Measurements from ENCODE around the gene ADNP. TPM values are rescaled to one million over a fixed set of nuclear protein-coding genes. Genes with fewer than 3 reads are reported as not detected.
"Not testable (repeated sequence)": the region's sequence is repeated elsewhere in the genome, so short reads cannot be mapped to it uniquely, and the experiment has no call there.

The ADNP gene
- polyA plus RNA-seq (ENCODE audit: insufficient read length in 3 of 3): 100 to 1,000 TPM; 114 to 155 (median 130) TPM
- long read RNA-seq, donor 1, full-length matches to known transcripts: 6 of 25 reads
- long read RNA-seq, donor 1, partial matches to known transcripts: 19 of 25 reads
- long read RNA-seq, donor 1, other reads (novel, unspliced or antisense): 0 of 25 reads
- long read RNA-seq, donor 2, full-length matches to known transcripts: 11 of 11 reads
- long read RNA-seq, donor 2, partial matches to known transcripts: 0 of 11 reads
- long read RNA-seq, donor 2, other reads (novel, unspliced or antisense): 0 of 11 reads
- long read RNA-seq, donor 3, full-length matches to known transcripts: 25 of 51 reads
- long read RNA-seq, donor 3, partial matches to known transcripts: 26 of 51 reads
- long read RNA-seq, donor 3, other reads (novel, unspliced or antisense): 0 of 51 reads
- long read RNA-seq, donor 4, full-length matches to known transcripts: 14 of 14 reads
- long read RNA-seq, donor 4, partial matches to known transcripts: 0 of 14 reads
- long read RNA-seq, donor 4, other reads (novel, unspliced or antisense): 0 of 14 reads
- long read RNA-seq, donor 5, full-length matches to known transcripts: 30 of 30 reads
- long read RNA-seq, donor 5, partial matches to known transcripts: 0 of 30 reads
- long read RNA-seq, donor 5, other reads (novel, unspliced or antisense): 0 of 30 reads
- long read RNA-seq, donor 6, full-length matches to known transcripts: 19 of 24 reads
- long read RNA-seq, donor 6, partial matches to known transcripts: 5 of 24 reads
- long read RNA-seq, donor 6, other reads (novel, unspliced or antisense): 0 of 24 reads
- long read RNA-seq, donor 7, full-length matches to known transcripts: 11 of 11 reads
- long read RNA-seq, donor 7, partial matches to known transcripts: 0 of 11 reads
- long read RNA-seq, donor 7, other reads (novel, unspliced or antisense): 0 of 11 reads
- long read RNA-seq, donor 8, full-length matches to known transcripts: 22 of 27 reads
- long read RNA-seq, donor 8, partial matches to known transcripts: 5 of 27 reads
- long read RNA-seq, donor 8, other reads (novel, unspliced or antisense): 0 of 27 reads
- long read RNA-seq, donor 9, full-length matches to known transcripts: 17 of 17 reads
- long read RNA-seq, donor 9, partial matches to known transcripts: 0 of 17 reads
- long read RNA-seq, donor 9, other reads (novel, unspliced or antisense): 0 of 17 reads
- long read RNA-seq, donor 10, full-length matches to known transcripts: 13 of 13 reads
- long read RNA-seq, donor 10, partial matches to known transcripts: 0 of 13 reads
- long read RNA-seq, donor 10, other reads (novel, unspliced or antisense): 0 of 13 reads
- long read RNA-seq, donor 11, full-length matches to known transcripts: 15 of 15 reads
- long read RNA-seq, donor 11, partial matches to known transcripts: 0 of 15 reads
- long read RNA-seq, donor 11, other reads (novel, unspliced or antisense): 0 of 15 reads
- long read RNA-seq, donor 12: 0 reads
- long read RNA-seq, donor 13, full-length matches to known transcripts: 26 of 26 reads
- long read RNA-seq, donor 13, partial matches to known transcripts: 0 of 26 reads
- long read RNA-seq, donor 13, other reads (novel, unspliced or antisense): 0 of 26 reads
- long read RNA-seq, donor 14, full-length matches to known transcripts: 5 of 5 reads
- long read RNA-seq, donor 14, partial matches to known transcripts: 0 of 5 reads
- long read RNA-seq, donor 14, other reads (novel, unspliced or antisense): 0 of 5 reads
- long read RNA-seq, donor 15, full-length matches to known transcripts: 6 of 6 reads
- long read RNA-seq, donor 15, partial matches to known transcripts: 0 of 6 reads
- long read RNA-seq, donor 15, other reads (novel, unspliced or antisense): 0 of 6 reads
- long read RNA-seq, donor 16, full-length matches to known transcripts: 25 of 167 reads
- long read RNA-seq, donor 16, partial matches to known transcripts: 142 of 167 reads
- long read RNA-seq, donor 16, other reads (novel, unspliced or antisense): 0 of 167 reads

GRCh38 chr20:50931306-50932015, at the start of gene ADNP:
ADNP (minus strand) TSS chr20:50931437; CDS start chr20:50903996, 27,441 bp downstream.
- peak; percentile 87 to 95 (median 92) for DNase-seq (ENCODE audit: extremely low read depth in 1 of 11, low read depth in 9 of 11, low spot score in 4 of 11)

DNA sequence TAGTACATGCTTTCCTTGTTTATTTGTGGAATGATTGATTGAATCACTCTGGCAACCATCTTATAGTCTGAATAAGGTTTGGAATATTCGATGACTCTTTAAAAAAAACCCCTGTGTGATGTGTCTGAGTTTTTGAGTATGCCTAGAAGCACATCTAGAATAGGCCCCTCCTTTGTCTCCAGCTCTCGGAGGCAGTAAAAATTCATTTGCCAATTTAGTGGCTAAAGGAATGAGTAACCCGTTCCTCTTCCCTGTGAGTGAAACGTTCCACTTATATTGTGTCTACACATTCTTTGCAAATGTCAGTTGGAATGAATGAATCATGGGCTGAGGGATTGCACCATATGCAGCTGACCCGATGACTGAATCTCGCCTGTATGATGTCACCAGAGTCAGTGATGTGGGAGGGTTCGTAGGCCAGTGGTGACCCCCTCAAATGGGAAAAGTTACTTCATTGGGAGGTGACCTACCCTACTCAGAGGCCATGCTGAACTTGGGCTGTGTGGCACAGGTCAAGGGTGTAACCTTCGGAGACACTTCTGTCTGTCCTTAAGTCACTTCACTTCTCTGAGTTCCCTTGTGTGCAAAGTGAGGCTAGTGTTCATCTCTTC, 48.9 kb upstream of the ADNP start:
- DNase-seq (ENCODE audit: extremely low read depth in 1 of 11, low read depth in 9 of 11, low spot score in 4 of 11): no peak

- not testable (repeated sequence) for DNase-seq (ENCODE audit: extremely low read depth in 1 of 11, low read depth in 9 of 11, low spot score in 4 of 11)
Observed at GRCh38 chr20:50978533-50978932, 47.3 kb upstream of the ADNP start.

DNA sequence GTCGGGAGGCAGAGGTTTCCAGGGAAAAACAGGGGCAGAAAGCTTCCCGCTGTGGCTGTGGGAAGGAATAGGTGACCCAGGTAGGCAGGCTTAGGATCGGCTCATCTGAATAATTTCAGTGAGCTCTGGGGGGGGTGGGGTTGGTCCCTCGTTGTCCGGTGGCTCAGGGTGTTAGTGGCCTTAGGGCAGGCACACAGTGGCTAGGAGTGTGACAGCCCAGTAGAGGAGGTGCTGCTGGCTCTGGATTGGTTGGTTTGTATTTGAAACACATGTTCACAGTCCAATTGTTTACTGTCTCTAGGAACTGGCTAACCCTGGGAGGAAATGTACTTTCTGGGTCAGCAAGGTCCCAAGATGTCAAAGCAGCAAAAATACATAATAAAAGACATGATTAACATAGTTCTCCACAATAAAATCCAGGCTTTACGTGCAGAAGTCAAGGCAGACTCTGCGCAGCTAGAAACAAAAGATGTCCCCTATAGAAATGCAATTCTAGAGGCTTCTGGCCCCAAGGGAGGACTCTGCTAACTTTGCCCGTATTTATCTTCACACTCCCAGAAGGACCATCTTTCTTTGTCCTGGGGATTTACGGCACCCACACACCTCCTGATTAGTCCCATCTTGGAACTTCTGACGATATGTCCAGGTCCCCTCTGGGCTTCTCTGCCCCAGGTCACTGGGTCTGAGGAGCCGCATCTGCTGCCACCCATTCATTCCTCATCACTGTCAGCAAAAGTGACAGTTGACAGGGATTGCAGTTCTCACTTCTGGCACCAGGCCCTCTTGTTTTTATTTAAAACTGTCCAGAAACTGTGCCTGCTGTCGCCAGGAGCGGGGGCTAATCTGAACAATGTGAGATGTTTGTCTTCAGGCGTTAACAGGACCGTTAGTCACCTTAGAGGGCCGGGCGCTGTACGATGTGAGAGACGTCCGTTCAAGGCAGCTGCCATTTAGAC, 46.1 kb upstream of the ADNP start:
- no peak for DNase-seq (ENCODE audit: extremely low read depth in 1 of 11, low read depth in 9 of 11, low spot score in 4 of 11)

- no peak for DNase-seq (ENCODE audit: extremely low read depth in 1 of 11, low read depth in 9 of 11, low spot score in 4 of 11)
Observed at GRCh38 chr20:50975701-50976330, 44.6 kb upstream of the ADNP start.

DNA sequence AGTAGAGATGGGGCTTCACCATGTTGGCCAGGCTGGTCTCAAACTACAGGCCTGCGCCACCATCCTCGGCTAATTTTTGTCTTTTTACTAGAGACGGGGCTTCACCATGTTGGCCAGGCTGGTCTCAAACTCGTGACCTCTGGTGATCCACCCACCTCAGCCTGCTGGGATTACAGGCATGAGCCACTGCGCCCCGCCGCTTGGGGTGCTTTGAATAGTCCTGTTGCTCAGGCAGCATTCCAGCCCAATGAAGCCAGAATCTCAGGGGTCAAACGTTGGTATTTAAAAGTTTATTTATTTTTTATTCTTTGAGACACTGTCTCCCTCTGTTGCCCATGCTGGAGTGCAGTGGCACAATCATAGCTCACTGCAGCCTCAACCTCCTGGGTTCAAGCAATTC, 38.7 kb upstream of the ADNP start:
- no peak for DNase-seq (ENCODE audit: extremely low read depth in 1 of 11, low read depth in 9 of 11, low spot score in 4 of 11)

GRCh38 chr20:50969435-50969834, 38.2 kb upstream of the ADNP start:
- DNase-seq (ENCODE audit: extremely low read depth in 1 of 11, low read depth in 9 of 11, low spot score in 4 of 11): no peak

- DNase-seq (ENCODE audit: extremely low read depth in 1 of 11, low read depth in 9 of 11, low spot score in 4 of 11): no peak
Observed at GRCh38 chr20:50968289-50968688, 37.1 kb upstream of the ADNP start.

GRCh38 chr20:50967586-50967985, 36.3 kb upstream of the ADNP start:
- DNase-seq (ENCODE audit: extremely low read depth in 1 of 11, low read depth in 9 of 11, low spot score in 4 of 11): peak in 8 of 11 donors; percentile 38 to 70 (median 55)

- DNase-seq (ENCODE audit: extremely low read depth in 1 of 11, low read depth in 9 of 11, low spot score in 4 of 11): no peak
Observed at GRCh38 chr20:50959543-50960126, 28.4 kb upstream of the ADNP start.

DNA sequence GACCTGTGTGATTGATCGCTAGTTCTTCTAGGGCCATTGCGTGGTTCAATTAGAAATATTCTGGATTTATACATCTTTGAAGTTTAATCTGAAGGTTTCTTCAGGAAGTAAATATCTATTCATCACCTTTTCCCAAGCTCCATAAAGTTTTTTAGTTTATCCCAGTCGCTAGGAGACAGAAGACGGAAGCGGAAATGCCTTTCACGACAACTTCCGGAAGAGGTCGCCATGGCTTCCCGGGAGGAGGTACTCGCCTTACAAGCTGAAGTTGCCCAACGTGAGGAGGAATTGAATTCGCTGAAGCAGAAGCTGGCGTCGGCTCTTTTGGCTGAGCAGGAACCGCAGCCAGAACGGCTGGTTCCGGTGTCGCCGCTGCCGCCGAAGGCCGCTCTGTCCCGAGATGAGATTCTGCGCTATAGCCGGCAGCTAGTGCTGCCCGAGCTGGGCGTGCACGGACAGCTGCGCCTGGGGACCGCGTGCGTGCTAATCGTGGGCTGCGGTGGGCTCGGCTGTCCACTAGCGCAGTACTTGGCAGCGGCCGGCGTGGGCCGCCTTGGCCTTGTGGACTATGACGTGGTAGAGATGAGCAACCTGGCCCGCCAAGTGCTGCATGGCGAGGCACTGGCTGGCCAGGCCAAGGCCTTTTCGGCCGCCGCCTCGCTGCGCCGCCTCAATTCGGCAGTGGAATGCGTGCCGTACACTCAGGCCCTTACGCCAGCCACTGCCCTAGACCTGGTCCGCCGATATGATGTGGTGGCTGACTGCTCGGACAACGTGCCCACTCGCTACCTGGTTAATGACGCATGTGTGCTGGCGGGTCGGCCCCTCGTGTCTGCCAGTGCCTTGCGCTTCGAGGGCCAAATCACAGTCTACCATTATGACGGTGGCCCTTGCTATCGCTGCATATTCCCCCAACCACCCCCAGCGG, 27.6 kb upstream of the ADNP start, which contains the start of gene MOCS3:
Gene MOCS3, plus strand, starts transcription at position 204 of the 928 bp plus-strand sequence. Its CDS starts 25 bp downstream, at position 229.
- DNase-seq (ENCODE audit: extremely low read depth in 1 of 11, low read depth in 9 of 11, low spot score in 4 of 11): peak in 10 of 11 donors; percentile 80 to 95 (median 88)

DNA sequence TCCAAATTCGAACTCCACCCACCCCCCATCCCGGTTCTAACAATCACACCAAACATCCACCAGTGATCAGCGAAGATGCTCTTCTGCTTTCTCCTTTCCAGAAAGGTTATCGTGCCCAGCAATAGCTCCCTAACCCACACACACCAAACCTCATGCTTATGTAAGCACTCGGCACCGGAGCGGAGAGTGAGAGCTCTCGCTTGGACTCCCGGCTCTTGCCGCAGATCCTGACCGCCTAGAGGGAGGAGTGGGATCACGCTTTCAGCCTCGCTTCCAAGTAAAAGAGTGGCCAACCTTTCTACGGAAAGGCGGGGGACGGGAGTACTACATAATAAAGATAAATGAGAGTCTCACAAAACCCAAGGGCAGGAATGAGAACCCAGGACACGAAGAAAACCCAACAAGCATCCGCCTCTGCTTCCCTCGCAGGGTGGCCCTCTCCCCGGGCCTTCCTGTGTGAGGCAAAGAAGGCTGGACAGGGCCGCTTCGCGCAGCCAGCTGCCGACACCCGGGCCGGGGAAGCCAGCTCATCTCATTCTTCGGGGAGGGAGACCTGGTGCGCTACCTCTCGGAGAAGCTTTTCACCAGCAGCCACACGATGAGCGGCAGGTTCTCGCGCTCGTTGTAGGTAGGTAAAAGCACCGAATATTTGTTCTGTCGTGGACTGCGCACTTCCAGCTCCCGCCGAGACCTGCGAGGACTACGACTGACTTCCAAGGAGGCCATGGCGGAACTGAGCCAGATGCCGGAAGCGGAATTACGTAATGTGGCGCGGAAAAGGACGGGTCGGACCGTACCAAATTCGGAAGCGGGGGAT, 26.8 kb upstream of the ADNP start, which contains the start of gene DPM1:
Gene DPM1, minus strand, starts transcription at position 735 of the 817 bp plus-strand sequence. Its CDS starts 9 bp downstream, at position 726.
- DNase-seq (ENCODE audit: extremely low read depth in 1 of 11, low read depth in 9 of 11, low spot score in 4 of 11): peak in 7 of 11 donors; percentile 78 to 91 (median 87)

DNA sequence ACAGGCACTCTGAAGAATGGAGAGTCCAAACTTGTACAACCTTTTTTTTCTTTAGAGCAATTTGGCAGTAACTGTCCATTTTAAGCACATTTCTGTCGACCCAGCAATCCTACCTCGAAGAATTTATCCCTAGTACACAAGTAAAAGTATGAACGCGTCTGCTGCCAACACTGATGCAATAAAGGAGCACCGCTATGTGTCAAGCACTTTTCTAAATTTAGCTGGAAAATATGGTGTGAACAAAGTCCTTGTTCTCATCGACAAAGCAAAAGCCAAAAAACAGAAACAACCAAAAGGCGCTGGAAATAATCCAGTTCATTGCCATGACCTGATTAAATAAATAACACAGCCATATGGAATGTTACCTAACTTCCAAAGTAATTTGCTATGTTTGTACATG, 26.0 kb upstream of the ADNP start:
- no peak for DNase-seq (ENCODE audit: extremely low read depth in 1 of 11, low read depth in 9 of 11, low spot score in 4 of 11)
